GM12864 (cell line): Measurements from ENCODE around the gene TBXA2R.

Experiments
- DNase-seq: peaks from one replicate; pipeline ENCODE4 v3.0.0-alpha.2; 2011; ENCODE audit warnings: low read depth
- H3K4me3 ChIP-seq: 2 replicates; pipeline ENCODE4 v1.5.1; 2011; ENCODE audit warnings: mild to moderate bottlenecking, low read depth, low read length, control low read depth
- CTCF ChIP-seq: IDR thresholded peaks from 2 replicates; pipeline ENCODE4 v1.5.1; 2011; ENCODE audit warnings: low read depth, mild to moderate bottlenecking, moderate library complexity, low read length, control low read depth, inconsistent platforms; ENCODE audit errors: missing control alignments

Gene TBXA2R

GRCh38 chr19:3644351-3645066, 37.8 kb upstream of the TBXA2R start:
- no peak for TF ChIP-seq CTCF
- no peak for DNase-seq
- no peak overlapping the region for H3K4me3 ChIP-seq

GRCh38 chr19:3643674-3644313, 37.1 kb upstream of the TBXA2R start:
- no peak for DNase-seq
- TF ChIP-seq CTCF: no peak
- no peak overlapping the region for H3K4me3 ChIP-seq

- DNase-seq: no peak
- TF ChIP-seq CTCF: no peak
- no peak overlapping the region for H3K4me3 ChIP-seq
Observed at GRCh38 chr19:3642987-3643673, 36.5 kb upstream of the TBXA2R start.

DNA sequence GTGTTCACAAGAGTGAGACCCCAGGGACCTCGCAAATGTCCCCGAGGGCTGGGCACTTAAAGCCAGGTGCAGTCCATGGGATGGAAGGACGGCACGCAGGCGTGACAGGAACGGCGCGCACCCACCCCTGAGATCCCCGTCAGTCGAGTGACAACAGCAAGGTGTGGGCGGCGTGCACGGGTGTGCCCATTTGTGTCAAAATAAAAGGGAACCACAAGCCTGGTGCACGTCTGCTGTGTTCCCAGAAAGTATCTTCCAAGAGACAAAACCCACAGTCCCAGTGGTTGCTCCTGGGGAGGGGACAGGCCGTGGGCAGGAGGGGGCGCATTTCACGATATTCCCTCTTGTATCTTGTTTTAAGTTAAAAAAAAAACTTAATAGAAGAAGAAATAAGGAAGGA, 35.6 kb upstream of the TBXA2R start:
- DNase-seq: no peak
- TF ChIP-seq CTCF: no peak
- H3K4me3 ChIP-seq: no peak overlapping the region

DNA sequence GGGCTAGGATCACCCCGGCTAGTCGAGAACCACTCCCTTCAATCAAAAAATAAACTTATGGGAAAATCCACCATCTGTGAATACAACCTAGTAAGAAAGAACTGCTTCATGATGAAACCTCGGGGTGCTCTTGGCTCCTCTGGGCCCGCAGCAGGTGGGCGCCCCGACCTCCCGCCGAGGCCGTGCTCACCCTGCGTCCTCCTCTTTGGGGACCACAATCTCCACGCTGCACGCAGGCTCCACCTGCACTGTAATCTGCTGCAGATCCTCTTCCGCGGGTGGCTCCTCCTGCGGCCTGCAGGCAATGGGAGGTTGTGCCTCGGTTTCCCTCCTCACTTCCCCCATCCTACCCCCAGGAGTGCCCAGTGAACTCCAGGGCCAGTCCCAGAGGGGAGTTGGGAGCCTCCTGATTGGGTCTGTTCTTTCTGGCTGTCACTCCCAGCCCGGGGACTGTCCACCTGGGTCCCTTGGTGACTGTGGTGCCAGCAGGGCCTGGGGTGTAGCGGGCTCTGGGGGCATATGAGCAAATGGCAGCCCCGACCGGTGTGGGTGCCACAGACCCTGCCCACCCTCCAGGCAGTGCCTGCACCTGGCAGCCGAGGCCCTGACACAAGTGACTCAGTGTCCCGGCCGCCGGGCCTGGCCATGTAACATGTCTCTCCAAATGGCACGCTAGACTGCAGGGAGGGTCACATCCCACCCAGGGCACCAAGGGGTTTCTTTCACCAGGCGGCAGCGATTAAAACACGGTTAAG, 35.0 kb upstream of the TBXA2R start:
- no peak for TF ChIP-seq CTCF
- no peak for DNase-seq
- H3K4me3 ChIP-seq: no peak overlapping the region

DNA sequence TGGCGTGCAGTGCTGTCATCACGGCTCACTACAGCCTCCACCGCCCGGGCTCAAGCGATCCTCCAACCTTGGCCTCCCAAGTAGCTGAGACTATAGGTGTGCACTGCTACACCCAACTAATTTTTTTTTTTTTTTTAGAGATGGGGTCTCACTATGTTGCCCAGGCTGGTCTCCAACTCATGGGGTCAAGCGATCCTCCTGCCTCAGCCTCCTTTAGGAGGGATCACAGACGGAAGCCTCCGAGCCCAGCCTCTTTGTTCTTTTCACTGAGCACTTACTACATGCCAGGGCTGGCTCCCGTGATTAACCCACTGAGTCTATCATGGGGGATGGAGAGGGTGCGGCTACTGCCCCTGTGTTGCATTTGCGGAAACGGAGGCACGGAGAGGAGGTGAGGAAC, 32.8 kb upstream of the TBXA2R start:
- no peak for TF ChIP-seq CTCF
- no peak for DNase-seq
- H3K4me3 ChIP-seq: no peak overlapping the region
